ENCODE results near the gene FAAP100.
A peak's percentile ranks its signal among the peaks of the same experiment; 100 is the strongest.
"Not testable (repeated sequence)": the region's sequence is repeated elsewhere in the genome, so short reads cannot be mapped to it uniquely, and the experiment has no call there.

The FAAP100 gene, protein sequence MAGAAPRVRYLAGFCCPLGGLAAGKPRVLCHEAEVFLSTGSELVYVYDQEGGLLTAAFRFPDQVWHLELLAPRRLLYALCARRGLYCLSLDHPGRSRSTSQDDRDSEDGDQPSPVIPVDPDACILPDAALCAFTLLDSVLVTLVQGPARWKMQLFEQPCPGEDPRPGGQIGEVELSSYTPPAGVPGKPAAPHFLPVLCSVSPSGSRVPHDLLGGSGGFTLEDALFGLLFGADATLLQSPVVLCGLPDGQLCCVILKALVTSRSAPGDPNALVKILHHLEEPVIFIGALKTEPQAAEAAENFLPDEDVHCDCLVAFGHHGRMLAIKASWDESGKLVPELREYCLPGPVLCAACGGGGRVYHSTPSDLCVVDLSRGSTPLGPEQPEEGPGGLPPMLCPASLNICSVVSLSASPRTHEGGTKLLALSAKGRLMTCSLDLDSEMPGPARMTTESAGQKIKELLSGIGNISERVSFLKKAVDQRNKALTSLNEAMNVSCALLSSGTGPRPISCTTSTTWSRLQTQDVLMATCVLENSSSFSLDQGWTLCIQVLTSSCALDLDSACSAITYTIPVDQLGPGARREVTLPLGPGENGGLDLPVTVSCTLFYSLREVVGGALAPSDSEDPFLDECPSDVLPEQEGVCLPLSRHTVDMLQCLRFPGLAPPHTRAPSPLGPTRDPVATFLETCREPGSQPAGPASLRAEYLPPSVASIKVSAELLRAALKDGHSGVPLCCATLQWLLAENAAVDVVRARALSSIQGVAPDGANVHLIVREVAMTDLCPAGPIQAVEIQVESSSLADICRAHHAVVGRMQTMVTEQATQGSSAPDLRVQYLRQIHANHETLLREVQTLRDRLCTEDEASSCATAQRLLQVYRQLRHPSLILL

DNA sequence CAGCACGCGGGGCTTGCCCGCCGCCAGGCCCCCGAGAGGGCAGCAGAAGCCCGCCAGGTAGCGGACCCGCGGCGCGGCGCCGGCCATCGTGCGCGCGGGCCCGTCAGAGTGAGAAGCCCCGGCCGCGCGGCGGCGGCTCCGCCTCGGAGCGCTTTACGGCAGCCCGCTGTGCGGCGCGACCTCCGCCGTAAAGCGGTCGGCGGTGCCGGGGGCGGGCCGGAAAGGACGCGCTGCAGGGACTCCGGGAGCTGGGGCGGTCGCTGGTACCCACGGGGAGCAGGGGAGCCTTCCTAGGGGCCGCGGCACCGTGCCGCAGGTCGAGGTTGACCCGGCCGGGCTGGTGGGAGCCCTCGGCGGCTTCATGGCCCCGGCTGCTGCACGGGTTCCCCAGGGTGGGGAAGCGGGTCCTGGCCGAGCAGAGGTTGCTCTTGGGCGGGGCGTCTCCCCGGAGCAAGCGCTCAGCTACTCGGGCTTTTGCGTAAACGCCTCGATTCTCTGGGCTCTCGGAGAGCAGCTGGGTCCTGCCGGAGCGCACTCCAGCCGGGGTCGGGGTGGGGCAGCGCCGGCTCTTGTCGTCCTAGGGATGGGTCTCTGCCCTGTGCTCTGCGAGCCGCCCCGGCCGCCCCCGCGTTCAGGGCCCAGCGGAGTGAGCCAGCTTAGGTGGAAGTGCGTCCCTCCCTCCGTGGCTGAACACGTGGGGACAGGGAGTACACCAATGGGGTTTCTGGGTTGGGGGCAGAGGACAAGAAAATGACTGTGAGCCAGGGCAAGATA lies at the start of gene FAAP100:
Gene FAAP100, minus strand, starts transcription at position 110 of the 774 bp plus-strand sequence. Its CDS starts 23 bp downstream, at position 87.
- DNase-seq (ENCODE audit: low read depth) = peak; percentile 63

DNA sequence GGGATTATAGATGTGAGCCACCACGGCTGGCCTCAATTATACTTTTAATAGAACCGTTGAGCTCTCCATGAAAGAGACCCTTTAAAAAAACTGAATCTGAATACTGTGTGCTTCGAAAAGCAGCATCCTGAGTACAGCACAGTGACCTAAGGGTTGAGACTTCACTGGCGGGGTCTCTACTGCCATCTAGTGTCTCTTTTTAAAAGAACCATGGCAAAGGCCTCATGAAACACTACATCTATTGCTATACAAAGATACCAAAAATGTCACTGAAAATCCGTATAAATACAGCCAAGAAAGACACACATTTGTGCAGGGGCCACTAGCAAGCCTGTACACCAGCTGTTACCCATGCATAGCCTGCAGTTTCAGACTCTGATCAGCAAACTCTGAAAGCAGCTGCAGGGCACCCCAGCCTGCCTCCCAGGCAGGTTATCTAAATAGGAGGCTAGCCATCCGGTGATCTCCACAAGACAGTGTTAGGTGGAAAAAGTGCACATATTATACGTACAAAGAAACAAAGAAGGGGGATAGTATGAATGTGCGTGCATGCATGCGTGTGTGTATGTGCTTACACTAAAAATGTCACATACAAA lies 49.5 kb upstream of the FAAP100 start:
- DNase-seq (ENCODE audit: low read depth) = peak; percentile 19

DNA sequence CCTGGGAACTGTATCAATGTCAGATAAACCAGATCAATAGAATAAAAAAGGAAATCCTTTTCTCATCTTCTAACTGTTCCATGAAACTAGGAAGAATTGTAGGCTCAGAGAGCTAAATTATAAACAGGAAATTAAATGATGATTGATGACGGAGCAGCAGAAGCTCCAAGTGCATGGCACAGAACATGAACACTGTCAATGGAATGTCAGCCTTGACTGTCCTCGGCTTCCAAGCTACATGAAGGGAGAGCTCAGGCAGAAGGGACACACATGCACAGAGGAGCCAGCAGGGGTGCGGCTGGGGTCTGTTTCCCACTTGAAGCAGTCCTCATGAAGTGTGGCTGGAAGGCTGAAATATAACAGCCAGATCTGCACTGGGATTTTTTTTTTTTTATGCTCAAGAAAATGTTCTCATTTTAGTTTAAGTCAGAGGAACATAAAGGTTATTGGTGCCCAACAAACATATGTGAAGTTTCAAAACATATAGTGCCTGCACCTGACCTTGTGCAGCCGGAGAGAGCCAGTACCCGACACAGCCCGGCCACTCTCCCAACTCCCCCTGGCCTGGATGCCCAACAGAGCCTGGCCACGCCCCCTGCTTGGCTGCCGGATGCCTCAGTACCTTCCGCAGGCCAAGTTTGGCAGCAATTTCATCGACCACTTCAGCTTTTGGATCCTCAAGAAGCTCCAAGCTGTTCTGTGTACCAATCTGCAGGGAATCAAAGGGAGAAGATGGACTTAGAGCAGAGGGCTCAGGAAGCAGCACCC lies 47.8 kb upstream of the FAAP100 start:
- no peak for DNase-seq (ENCODE audit: low read depth)

DNA sequence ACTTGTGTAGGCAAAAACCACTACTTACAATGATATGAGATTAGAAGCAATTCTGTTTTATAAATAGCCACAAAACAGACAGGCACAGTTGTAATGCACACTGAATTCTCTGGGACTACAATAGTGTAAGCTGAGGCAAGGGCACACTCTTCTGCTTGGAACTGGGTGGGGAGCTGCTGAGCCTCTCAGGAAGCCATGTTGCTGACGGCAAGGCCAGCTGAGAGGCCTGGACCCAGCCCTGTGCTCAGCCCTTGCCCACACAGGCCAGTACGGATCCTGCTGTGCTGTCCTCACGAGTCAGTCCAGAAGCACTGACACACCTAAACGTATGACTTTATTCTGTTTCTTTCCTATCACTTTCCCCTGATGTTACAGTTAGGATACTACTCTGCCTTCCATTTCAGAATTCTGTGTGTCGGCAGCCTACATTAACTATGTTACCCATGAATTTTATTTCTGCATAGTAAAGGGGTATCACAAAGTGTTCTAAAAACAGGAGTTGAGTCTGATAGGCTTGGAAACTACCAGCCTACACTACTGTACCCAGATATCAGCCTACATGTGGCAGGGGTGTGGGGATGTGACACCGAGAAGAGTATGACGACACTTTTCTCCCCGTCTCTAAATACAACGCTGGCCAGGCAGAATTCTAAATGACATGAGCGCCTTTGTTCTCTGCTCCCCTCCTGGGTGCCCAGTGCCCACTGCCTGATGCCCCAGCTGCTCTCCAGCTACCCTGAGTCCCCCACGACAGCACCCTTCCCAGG lies 41.1 kb upstream of the FAAP100 start:
- no peak for DNase-seq (ENCODE audit: low read depth)

DNA sequence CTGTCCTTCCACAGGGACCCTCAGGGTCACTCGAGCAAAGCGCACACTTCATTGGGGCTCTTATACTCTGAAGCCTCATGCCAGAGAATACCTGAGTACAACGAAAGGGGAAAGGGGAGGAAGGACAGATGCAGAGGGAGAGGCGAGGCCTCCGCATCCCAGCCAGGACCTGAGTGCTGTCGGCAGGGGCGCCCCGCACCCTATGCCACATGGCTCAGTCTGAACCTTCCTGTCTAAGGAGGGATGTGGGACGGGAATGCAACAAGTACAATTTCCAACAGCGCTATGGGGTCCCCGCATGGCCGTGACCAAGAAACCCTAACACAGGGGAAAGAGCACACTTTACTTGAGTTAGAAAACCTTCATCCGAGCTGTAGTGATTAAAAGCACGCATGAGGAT lies 39.8 kb upstream of the FAAP100 start:
- no peak for DNase-seq (ENCODE audit: low read depth)

DNA sequence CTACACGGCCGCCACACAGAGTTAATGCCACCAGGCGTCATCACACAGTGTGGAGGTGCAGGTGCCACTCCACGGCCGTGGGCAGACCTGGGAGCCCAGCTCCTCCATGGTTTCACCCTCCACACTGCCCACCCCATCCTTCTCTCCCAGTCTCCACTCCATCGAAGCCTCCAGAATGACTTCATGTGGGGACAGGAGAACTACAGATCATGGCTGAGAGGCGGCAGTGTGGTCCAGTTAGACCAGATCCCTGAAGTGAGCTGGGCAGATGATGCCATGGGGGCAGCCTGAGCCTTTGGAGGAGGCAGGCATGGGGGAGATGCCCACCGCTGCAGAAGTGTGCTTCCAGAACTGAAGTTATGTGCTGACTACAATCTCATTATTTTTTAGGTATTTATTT lies 38.0 kb upstream of the FAAP100 start:
- DNase-seq (ENCODE audit: low read depth) = no peak

DNA sequence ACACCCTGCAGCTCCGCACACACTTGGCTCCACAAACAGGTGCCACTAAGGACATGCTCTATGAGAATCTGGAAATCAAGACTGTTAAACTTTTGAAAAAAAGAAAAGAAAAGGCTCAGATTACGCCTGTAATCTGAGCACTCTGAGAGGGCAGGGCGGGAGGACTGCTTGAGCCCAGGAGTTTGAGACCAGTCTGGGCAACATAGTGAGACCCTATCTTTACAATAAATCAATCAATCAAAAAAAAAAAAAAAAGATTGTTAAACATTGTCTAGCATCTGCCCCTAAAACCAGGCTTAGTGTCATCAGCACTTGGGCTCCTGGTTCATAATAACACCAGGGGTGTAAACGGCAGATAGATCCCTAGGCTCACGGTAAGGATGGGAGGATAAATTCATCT lies 37.5 kb upstream of the FAAP100 start:
- no peak for DNase-seq (ENCODE audit: low read depth)

DNA sequence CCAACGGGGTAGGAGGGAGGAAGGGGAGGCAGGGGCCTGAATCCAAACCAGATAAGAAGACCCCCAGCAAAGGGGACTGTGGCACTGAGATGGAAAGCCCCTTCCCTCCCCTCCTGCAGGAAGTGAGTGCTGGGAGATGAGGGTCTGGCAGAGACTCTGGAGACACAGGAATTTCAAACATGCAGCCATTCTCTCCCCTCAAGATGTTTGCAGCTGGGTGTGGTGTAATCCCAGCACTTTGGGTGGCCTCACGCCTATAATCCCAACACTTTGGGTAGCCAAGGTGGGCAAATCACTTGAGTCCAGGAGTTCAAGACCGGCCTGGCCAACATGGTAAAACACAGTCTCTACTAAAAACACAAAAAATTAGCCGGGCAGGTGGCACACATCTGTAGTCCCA lies 33.9 kb upstream of the FAAP100 start:
- DNase-seq (ENCODE audit: low read depth) = no peak

DNA sequence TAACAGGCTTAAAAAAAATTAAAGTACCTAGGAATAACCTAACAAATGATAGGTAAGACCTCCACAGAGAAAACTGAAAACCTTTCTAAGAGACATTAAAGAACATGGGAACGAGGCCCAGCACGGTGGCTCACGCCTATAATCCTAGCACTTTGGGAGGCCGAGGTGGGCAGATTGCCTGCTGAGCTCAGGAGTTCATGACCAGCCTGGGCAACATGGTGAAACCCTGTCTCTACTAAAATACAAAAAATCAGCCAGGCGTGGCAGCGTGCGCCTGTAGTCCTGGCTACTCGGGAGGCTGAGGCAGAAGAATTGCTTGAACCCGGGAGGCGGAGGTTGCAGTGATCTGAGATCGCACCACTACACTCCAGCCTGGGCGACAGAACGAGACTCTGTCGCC lies 32.6 kb upstream of the FAAP100 start:
- not testable (repeated sequence) for DNase-seq (ENCODE audit: low read depth)

DNA sequence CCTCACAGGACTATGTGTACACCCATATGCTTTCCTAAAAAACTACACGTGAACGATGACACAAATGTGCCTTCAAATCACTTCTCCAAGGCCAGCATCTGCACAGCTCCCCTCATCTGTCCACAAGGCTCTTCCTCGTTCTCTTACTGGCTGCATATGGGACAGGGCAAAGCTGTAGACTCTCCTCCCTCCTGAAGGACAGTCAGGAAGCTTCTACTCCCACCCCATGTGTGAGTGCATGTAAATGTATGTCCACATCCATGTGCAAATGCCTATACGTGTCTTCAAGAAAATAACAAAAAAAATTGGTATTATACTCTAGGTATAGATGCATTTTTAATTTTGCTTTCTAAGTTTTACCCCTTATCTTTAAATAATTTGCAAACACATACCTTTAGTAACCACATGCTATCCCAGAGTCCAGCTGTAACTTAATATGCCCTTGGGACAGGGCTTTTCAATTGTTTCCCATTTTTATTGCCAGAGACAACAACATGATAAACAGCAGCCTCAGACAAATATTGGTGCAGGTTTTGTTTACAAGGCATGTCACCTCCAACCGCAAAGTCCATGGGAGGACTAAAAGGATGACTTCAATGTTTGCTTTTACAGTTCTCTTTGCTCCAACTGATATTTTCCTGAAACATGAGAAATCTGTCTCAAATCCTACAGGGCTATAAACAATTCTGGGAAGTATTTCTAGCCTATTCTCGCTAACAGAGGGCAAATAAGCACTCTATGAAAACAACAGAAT lies 31.6 kb upstream of the FAAP100 start:
- DNase-seq (ENCODE audit: low read depth) = no peak

DNA sequence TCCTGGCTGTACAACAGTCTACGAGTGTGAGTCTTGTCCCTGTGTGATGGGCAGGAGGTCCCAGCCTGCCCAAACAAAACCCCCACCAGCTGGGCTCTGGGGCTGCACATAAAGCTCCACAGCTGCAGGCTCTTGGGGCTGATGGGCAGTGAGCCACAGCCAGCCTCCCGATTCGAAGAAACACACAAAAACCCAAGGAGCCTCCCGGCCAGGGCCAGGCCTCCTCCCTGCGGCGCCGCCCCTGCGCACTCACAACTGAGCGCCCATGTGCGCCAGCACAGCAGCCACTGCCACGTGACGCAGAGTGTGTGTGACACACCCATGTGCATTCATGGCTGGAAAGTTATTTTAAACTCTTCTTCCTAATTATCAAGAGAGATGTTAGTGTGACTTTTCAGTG lies 30.6 kb upstream of the FAAP100 start:
- no peak for DNase-seq (ENCODE audit: low read depth)

DNA sequence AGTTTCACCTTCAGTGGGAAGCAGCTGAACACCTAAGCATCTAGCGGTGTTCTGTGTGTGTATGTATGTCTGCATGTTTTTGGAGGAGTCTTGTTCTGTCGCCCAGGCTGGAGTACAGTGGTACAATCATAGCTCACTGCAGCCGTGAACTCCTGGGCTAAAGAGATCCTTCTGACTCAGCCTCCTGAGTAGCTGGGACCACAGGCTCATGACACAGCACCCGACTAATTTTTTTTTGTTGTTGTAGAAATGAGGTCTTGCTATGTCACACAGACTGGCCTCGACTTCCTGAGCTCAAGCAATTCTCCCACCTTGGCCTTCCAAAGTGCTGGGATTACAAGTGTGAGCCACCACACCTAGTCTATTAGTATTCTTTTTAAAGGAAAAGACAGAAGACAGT lies 30.2 kb upstream of the FAAP100 start:
- DNase-seq (ENCODE audit: low read depth) = no peak

DNA sequence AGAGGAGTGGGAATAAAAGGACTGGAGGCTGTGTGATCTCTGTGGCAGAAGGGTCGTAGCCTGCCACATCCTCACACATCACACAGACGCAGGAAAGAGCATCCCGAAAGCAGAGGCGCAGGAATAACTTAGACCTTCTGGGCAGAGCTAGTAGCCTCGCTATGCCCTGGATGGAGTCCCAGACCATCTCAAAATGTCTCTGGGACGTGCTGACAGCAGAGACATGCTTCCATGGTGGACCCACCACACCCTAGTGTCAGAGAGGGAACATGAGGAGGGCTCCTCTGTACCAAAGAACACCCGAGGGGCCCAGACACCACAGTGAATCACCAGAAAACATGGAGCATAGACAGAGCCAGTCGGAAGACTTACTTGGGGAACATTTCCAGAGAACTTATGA lies 29.6 kb upstream of the FAAP100 start:
- no peak for DNase-seq (ENCODE audit: low read depth)

DNA sequence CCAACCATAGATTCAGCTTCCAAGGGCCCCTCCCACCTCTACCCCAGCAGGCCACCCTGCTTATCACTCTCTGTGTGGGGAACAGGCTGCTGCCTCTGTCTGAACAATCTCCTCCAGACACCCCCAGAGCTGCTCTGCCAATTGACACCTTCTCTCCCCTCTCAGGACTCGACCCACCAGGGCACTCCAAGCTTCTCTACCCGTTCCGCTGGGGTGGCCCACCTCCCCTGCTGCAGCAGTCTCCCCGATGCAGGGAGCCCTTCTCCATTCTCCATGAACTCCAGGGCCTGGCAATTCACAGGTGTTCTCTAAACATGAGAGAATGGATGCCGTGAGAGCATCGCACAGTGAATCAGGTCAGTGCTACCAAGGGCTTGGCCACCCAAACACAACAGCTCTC lies 28.3 kb upstream of the FAAP100 start:
- DNase-seq (ENCODE audit: low read depth) = no peak

DNA sequence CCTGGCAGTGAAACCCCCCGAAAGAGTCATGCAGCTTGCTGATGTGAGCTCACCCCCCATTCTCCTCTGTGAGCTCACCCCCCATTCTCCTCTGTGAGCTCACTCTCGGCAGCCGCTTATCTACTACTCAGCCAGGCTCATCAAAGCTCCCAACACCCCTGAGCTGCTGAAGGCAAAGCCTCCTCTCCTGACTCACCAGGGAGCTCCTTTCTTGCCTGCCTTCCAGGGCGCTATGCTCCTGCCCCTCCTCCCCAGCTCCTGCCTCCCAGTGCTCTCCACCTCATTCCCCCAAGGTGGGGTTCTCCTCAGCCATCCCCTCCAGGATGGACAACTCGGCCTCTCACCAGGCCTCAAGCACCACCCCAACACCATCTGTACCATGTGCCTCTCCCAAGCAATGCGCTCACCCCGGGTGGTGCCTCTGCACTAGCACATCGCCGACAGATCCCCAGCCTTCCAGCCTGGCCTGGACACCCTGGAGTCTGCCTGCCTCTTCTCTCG lies 27.7 kb upstream of the FAAP100 start:
- DNase-seq (ENCODE audit: low read depth) = no peak

DNA sequence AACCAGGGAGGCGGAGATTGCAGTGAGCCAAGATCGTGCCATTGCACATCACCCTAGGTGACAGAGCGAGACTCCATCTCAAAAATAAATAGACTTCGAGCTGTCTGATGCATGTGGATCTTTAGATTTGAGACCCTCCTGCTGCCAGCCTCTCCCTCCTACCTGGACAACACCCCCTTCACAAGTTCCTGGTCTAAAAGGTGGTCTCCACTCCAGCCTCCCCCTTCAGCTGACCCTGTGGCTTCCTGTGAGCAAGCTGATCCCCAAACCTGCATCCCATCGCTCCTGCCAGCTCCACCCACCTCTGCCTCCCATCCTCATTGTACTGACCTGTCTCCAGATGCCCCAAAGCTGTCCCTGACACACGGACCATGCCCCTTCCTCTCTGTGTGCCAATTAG lies 27.1 kb upstream of the FAAP100 start:
- no peak for DNase-seq (ENCODE audit: low read depth)

DNA sequence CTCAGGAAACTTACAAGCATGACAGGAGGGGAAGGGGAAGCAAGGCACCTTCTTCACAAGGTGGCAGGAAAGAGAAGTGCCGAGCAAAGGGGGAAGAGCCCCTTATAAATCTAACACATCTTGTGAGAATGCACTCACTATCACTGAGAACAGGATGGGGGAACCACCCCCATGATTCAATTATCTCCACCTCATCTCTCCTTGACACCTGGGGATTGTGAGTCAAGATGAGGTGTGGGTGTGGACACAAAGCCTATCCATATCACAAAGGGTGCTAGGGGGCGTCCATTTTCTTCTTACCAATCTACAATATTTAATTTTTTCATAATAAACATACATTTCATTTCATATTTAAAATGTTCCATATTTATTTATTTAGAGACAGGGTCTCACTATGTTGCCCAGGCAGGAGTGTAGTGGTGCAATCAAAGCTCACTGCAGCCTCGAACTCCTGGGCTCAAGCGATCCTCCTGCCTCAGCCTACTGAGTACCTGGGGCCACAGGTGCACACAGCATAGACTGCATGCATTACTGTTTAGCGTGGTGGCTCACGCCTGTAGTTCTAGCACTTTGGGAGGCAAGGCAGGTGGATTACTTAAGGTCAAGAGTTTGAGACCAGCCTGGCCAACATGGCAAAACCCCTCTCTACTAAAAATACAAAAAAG lies 26.5 kb upstream of the FAAP100 start:
- no peak for DNase-seq (ENCODE audit: low read depth)

DNA sequence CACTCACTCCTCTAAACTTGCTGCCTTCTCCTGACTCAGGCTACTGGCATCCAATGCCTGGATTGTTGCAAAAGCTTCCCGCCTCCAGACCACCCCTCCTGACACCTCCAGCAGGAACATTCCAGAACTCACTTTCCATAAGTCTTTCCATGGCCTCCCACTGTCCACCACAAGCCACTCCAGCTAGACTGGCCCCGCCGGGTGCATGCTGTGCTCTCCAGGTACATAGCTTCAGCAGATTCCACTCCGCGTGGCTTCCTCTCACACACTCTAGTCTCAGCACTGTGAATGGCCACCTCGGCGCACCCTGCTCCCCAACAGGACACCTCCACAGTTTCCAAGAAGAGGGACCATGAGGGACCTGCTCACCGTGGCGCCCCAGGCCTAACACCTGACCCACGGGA lies 25.9 kb upstream of the FAAP100 start:
- DNase-seq (ENCODE audit: low read depth) = no peak
